ENCODE data around the gene ATG7.

Gene ATG7

GRCh38 chr3:11415099-11415498 is 142.9 kb downstream of the ATG7 start:
- DNase-seq (ENCODE audit: low read depth): no peak
- TF ChIP-seq, protein P1, sequence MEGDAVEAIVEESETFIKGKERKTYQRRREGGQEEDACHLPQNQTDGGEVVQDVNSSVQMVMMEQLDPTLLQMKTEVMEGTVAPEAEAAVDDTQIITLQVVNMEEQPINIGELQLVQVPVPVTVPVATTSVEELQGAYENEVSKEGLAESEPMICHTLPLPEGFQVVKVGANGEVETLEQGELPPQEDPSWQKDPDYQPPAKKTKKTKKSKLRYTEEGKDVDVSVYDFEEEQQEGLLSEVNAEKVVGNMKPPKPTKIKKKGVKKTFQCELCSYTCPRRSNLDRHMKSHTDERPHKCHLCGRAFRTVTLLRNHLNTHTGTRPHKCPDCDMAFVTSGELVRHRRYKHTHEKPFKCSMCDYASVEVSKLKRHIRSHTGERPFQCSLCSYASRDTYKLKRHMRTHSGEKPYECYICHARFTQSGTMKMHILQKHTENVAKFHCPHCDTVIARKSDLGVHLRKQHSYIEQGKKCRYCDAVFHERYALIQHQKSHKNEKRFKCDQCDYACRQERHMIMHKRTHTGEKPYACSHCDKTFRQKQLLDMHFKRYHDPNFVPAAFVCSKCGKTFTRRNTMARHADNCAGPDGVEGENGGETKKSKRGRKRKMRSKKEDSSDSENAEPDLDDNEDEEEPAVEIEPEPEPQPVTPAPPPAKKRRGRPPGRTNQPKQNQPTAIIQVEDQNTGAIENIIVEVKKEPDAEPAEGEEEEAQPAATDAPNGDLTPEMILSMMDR (IDR thresholded peaks at IDR 0.05; ENCODE audit: low read depth, low read length, missing control alignments): no peak
- no peak overlapping the region for H3K4me3 ChIP-seq (ENCODE audit: low read depth, low read length)

GRCh38 chr3:11420066-11420465 is 147.9 kb downstream of the ATG7 start:
- H3K4me3 ChIP-seq (ENCODE audit: low read depth, low read length): no peak overlapping the region
- DNase-seq (ENCODE audit: low read depth): no peak
- TF ChIP-seq, protein P1 (IDR thresholded peaks at IDR 0.05; ENCODE audit: low read depth, low read length, missing control alignments): no peak

GRCh38 chr3:11422291-11422690 is 150.1 kb downstream of the ATG7 start:
- TF ChIP-seq, protein P1 (IDR thresholded peaks at IDR 0.05; ENCODE audit: low read depth, low read length, missing control alignments): no peak
- no peak for DNase-seq (ENCODE audit: low read depth)
- no peak overlapping the region for H3K4me3 ChIP-seq (ENCODE audit: low read depth, low read length)

DNA sequence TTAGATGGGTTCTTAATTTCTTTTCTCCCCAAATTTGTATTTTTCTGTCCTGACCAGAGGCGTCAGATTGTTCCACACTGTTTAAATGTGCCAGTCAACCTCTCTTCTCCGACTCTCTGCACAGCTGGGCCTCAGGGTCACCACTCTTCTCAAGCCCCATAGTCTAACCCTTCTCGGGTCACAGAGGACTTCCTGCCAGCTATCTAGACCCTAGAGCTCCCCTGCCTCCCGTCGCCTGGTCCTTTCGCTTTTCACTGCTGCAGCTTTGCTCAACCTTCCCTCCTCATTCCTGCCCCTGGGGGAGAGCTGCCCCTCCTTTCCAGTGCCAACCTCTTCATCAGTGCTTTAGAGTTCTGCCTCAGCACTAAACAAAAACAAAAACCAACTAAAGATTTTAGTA is 151.7 kb downstream of the ATG7 start:
- TF ChIP-seq, protein P1 (IDR thresholded peaks at IDR 0.05; ENCODE audit: low read depth, low read length, missing control alignments): no peak
- no peak for DNase-seq (ENCODE audit: low read depth)
- H3K4me3 ChIP-seq (ENCODE audit: low read depth, low read length): no peak overlapping the region

GRCh38 chr3:11424277-11424676 is 152.1 kb downstream of the ATG7 start:
- TF ChIP-seq, protein P1 (IDR thresholded peaks at IDR 0.05; ENCODE audit: low read depth, low read length, missing control alignments): no peak

DNA sequence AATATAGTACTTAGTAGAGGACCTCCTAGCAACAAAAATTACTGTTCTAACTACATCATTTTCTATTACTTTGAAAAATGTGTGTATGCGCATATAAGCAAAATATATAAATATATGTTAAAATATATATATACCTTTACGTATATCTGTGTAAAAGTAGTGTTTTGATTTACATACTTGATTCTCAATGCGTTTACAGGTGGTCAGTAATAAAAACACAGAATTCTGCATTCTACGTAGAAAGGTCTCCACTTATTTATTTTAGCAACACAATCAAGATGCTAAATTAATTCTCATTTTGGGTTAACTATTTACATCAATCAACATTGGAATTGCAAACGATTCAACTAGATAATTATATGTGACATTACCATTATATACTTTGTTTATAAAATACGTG is 158.0 kb downstream of the ATG7 start:
- DNase-seq (ENCODE audit: low read depth): no peak
- TF ChIP-seq, protein P1 (IDR thresholded peaks at IDR 0.05; ENCODE audit: low read depth, low read length, missing control alignments): no peak
- H3K4me3 ChIP-seq (ENCODE audit: low read depth, low read length): no peak overlapping the region

More at GRCh38 chr3:11424277-11424676, 152.1 kb downstream of the ATG7 start:
- DNase-seq (ENCODE audit: low read depth): no peak
- H3K4me3 ChIP-seq (ENCODE audit: low read depth, low read length): no peak overlapping the region

- TF ChIP-seq, protein P1 (IDR thresholded peaks at IDR 0.05; ENCODE audit: low read depth, low read length, missing control alignments): no peak
- H3K4me3 ChIP-seq (ENCODE audit: low read depth, low read length): no peak overlapping the region
- DNase-seq (ENCODE audit: low read depth): no peak
These were observed 158.4 kb downstream of the ATG7 start for GRCh38 chr3:11430624-11431023.

Data from GM12864 (cell line).